IMR-90 (cell line): ENCODE measurements around the gene NKAIN4. TPM values are rescaled to one million over a fixed set of nuclear protein-coding genes. Genes with fewer than 3 reads are reported as not detected.

Experiments
- ATAC-seq: fragments of 200-7000 bp; cut with Tn5 transposase; 2 replicates; pipeline ENCODE4 v1.9.1; 2020; ENCODE audit warnings: low read depth, mild to moderate bottlenecking, moderate library complexity
- BruUV-seq: library from RNA; stranded (reverse); fragments of 400-500 nt; replicated peaks from 2 replicates; lab custom pipeline; 2021; lab: Mats Ljungman, UMichigan
- CTCF ChIA-PET: fragments of 300-600 bp; formaldehyde crosslinking; extraction: SDS; loops from one replicate; lab custom pipeline; 2021; ENCODE audit warnings: antibody characterized with exemption; lab: Yijun Ruan, JAX
- POLR2A ChIA-PET: fragments of 300-600 bp; sonication (Branson Sonifier 250); formaldehyde crosslinking; loops from one replicate; lab custom pipeline; 2022; ENCODE audit warnings: antibody characterized with exemption; ENCODE audit not compliant: unreplicated experiment; lab: Charles Lee
- DNase-seq: peaks from one replicate; pipeline ENCODE4 v3.0.0; 2013
- H2AFZ ChIP-seq: replicated peaks from 2 replicates; pipeline ENCODE3; 2013; ENCODE audit warnings: low read length, mild to moderate bottlenecking; ENCODE audit not compliant: poor library complexity
- H2AK5ac ChIP-seq: 2 replicates; pipeline ENCODE4 v1.6.1; 2013; ENCODE audit warnings: low read depth, low read length, inconsistent platforms
- H2AK9ac ChIP-seq: replicated peaks from 2 replicates; pipeline ENCODE3; 2013; ENCODE audit warnings: mild to moderate bottlenecking, low read depth, low read length, moderate library complexity; ENCODE audit not compliant: poor library complexity
- H2BK120ac ChIP-seq: 2 replicates; pipeline ENCODE4 v1.6.1; 2013; ENCODE audit warnings: low read depth, low read length, inconsistent platforms
- H2BK15ac ChIP-seq: 3 replicates; pipeline ENCODE4 v1.6.1; 2013; ENCODE audit warnings: low read depth, low read length, inconsistent platforms
- H2BK20ac ChIP-seq: 2 replicates; pipeline ENCODE4 v1.6.1; 2013; ENCODE audit warnings: low read depth, mild to moderate bottlenecking, inconsistent platforms, low read length, moderate library complexity
- H2BK5ac ChIP-seq: 2 replicates; pipeline ENCODE4 v1.6.1; 2013; ENCODE audit warnings: mild to moderate bottlenecking, low read depth, low read length, inconsistent platforms; ENCODE audit not compliant: poor library complexity, severe bottlenecking
- H3K14ac ChIP-seq: replicated peaks from 2 replicates; pipeline ENCODE4 v1.6.1; 2013; ENCODE audit warnings: low read depth, low read length, inconsistent platforms
- H3K18ac ChIP-seq: 2 replicates; pipeline ENCODE4 v1.6.1; 2013; ENCODE audit warnings: low read depth, low read length, control low read depth
- H3K23ac ChIP-seq: 2 replicates; pipeline ENCODE4 v1.6.1; 2013; ENCODE audit warnings: low read depth, low read length, inconsistent platforms
- H3K27ac ChIP-seq: 2 replicates; pipeline ENCODE4 v1.5.1; 2013; ENCODE audit warnings: mild to moderate bottlenecking, control low read depth, low read length; ENCODE audit not compliant: insufficient read depth
- H3K27me3 ChIP-seq: 2 replicates; pipeline ENCODE4 v1.6.1; 2013; ENCODE audit warnings: low read length; ENCODE audit not compliant: control insufficient read depth, insufficient read depth
- H3K36me3 ChIP-seq: 2 replicates; pipeline ENCODE4 v1.6.1; 2013; ENCODE audit warnings: low read length, mixed read lengths; ENCODE audit not compliant: control insufficient read depth, insufficient read depth
- H3K4ac ChIP-seq: 2 replicates; pipeline ENCODE4 v1.6.1; 2013; ENCODE audit warnings: low read depth, low read length, inconsistent platforms
- H3K4me1 ChIP-seq: 2 replicates; pipeline ENCODE4 v1.6.1; 2013; ENCODE audit warnings: low read length, mixed read lengths; ENCODE audit not compliant: control insufficient read depth, insufficient read depth
- H3K4me2 ChIP-seq: 2 replicates; pipeline ENCODE4 v1.6.1; 2013; ENCODE audit warnings: low read depth, mild to moderate bottlenecking, control low read depth, low read length, moderate library complexity
- H3K4me3 ChIP-seq: 2 replicates; pipeline ENCODE4 v1.5.1; 2013; ENCODE audit warnings: low read depth, mild to moderate bottlenecking, control low read depth, low read length, moderate library complexity; ENCODE audit not compliant: insufficient read depth
- H3K56ac ChIP-seq: 2 replicates; pipeline ENCODE4 v1.6.1; 2013; ENCODE audit warnings: low read length, inconsistent platforms; ENCODE audit not compliant: insufficient read depth; ENCODE audit errors: extremely low read depth
- H3K79me1 ChIP-seq, 2 experiments: 2 replicates each; pipeline ENCODE4 v1.6.1; 2013; ENCODE audit warnings: low read length in 2 of 2, inconsistent platforms in 1 of 2, low read depth in 1 of 2
- H3K9ac ChIP-seq: 2 replicates; pipeline ENCODE4 v1.6.1; 2013; ENCODE audit warnings: low read depth, low read length, control low read depth
- H3K9me1 ChIP-seq: 2 replicates; pipeline ENCODE4 v1.6.1; 2013; ENCODE audit warnings: low read length, inconsistent platforms; ENCODE audit not compliant: insufficient read depth
- H3K9me3 ChIP-seq: 2 replicates; pipeline ENCODE4 v1.6.1; 2013; ENCODE audit warnings: low read length; ENCODE audit not compliant: control insufficient read depth, insufficient read depth
- H4K20me1 ChIP-seq: 2 replicates; pipeline ENCODE4 v1.6.1; 2013; ENCODE audit warnings: low read length, inconsistent platforms; ENCODE audit not compliant: insufficient read depth
- H4K5ac ChIP-seq: 2 replicates; pipeline ENCODE4 v1.6.1; 2013; ENCODE audit warnings: mild to moderate bottlenecking, low read depth, low read length, control low read depth
- H4K8ac ChIP-seq, 2 experiments: 2 replicates each; pipeline ENCODE4 v1.6.1; 2013; ENCODE audit warnings: low read depth in 2 of 2, low read length in 2 of 2, control low read depth in 1 of 2, inconsistent platforms in 1 of 2
- H4K91ac ChIP-seq: 2 replicates; pipeline ENCODE4 v1.6.1; 2013; ENCODE audit warnings: low read depth, low read length, inconsistent platforms; ENCODE audit not compliant: insufficient read depth
- BHLHE40 ChIP-seq: fragments of 150-350 bp; IDR thresholded peaks from 2 replicates; pipeline ENCODE4 v1.6.1; 2016; ENCODE audit warnings: mild to moderate bottlenecking, low read depth, low read length
- CEBPB ChIP-seq: IDR thresholded peaks from 2 replicates; pipeline ENCODE4 v1.6.1; 2012; ENCODE audit warnings: low read depth, low read length, improper control_type of control experiment
- CHD1 ChIP-seq: IDR thresholded peaks from 2 replicates; pipeline ENCODE4 v1.6.1; 2012; ENCODE audit warnings: low read depth, low read length, improper control_type of control experiment
- ELK1 ChIP-seq: fragments of 150-350 bp; IDR thresholded peaks from 2 replicates; pipeline ENCODE4 v1.6.1; 2016; ENCODE audit warnings: low read depth, mild to moderate bottlenecking, low read length, moderate library complexity, borderline replicate concordance
- FOS ChIP-seq: fragments of 150-350 bp; IDR thresholded peaks from 2 replicates; pipeline ENCODE4 v1.6.1; 2016; ENCODE audit warnings: low read depth, low read length
- MAFK ChIP-seq: IDR thresholded peaks from 2 replicates; pipeline ENCODE4 v1.6.1; 2012; ENCODE audit warnings: low read depth, low read length, improper control_type of control experiment
- MAZ ChIP-seq: IDR thresholded peaks from 2 replicates; pipeline ENCODE4 v1.6.1; 2012; ENCODE audit warnings: low read depth, mild to moderate bottlenecking, low read length, improper control_type of control experiment, moderate library complexity, borderline replicate concordance
- MXI1 ChIP-seq: IDR thresholded peaks from 2 replicates; pipeline ENCODE4 v1.6.1; 2012; ENCODE audit warnings: low read depth, mild to moderate bottlenecking, low read length, moderate library complexity, borderline replicate concordance
- NFE2L2 ChIP-seq: fragments of 150-350 bp; IDR thresholded peaks from 2 replicates; pipeline ENCODE4 v1.6.1; 2016; ENCODE audit warnings: low read depth, mild to moderate bottlenecking, low read length
- POLR2A ChIP-seq: IDR thresholded peaks from 2 replicates; pipeline ENCODE4 v1.6.1; 2012; ENCODE audit warnings: mild to moderate bottlenecking, low read depth, low read length
- RAD21 ChIP-seq: IDR thresholded peaks from 2 replicates; pipeline ENCODE4 v1.6.1; 2012; ENCODE audit warnings: low read length, improper control_type of control experiment
- RCOR1 ChIP-seq: IDR thresholded peaks from 2 replicates; pipeline ENCODE4 v1.6.1; 2012; ENCODE audit warnings: mild to moderate bottlenecking, low read length, improper control_type of control experiment; ENCODE audit not compliant: insufficient replicate concordance
- RFX5 ChIP-seq: IDR thresholded peaks from 2 replicates; pipeline ENCODE4 v1.8.0; 2012; ENCODE audit warnings: low read depth, mild to moderate bottlenecking, low read length, moderate library complexity
- SMC3 ChIP-seq: fragments of 150-350 bp; IDR thresholded peaks from 2 replicates; pipeline ENCODE4 v1.6.1; 2016; ENCODE audit warnings: low read depth, mild to moderate bottlenecking, antibody characterized with exemption, low read length, moderate library complexity
- USF2 ChIP-seq: fragments of 150-350 bp; IDR thresholded peaks from 2 replicates; pipeline ENCODE4 v1.6.1; 2017; ENCODE audit warnings: mild to moderate bottlenecking, antibody characterized with exemption, low read length, low read depth
- WGBS, 2 experiments: methylation state at CpG; one replicate each; pipeline versions ENCODE4 v1.1.5 to v1.1.7; 2013; ENCODE audit warnings: missing lambda C conversion rate in 2 of 2; ENCODE audit not compliant: insufficient read length in 1 of 2; ENCODE audit errors: extremely low coverage in 2 of 2; 5-methylcytosine and 5-hydroxymethylcytosine counted together
- dilution Hi-C: fragments of 300-500 bp; cut with HindIII; formaldehyde crosslinking; loops from one replicate; pipeline ENCODE4 v1.14.3; 2018; ENCODE audit warnings: low sequenced_read_pairs; ENCODE audit not compliant: unreplicated experiment
- in situ Hi-C: fragments of 300-500 bp; cut with MboI; formaldehyde crosslinking; loops from 3 replicates; pipeline ENCODE4 v1.14.3; 2019; ENCODE audit warnings: low sequenced_read_pairs, inconsistent platforms, mixed read lengths
- intact Hi-C: fragments of 100-400 bp; cut with micrococcal nuclease; formaldehyde crosslinking; loops from 2 replicates; pipeline ENCODE4 v1.10.0; 2022
- polyA plus RNA-seq, 3 experiments: library from polyadenylated mRNA; depleted of rRNA; stranded (reverse); fragments of >200 nt; gene quantifications; 2 replicates each; pipeline ENCODE4 v1.2.3, GENCODE V29; 2012; ENCODE audit warnings: low replicate concordance in 1 of 3
- total RNA-seq: library from RNA; depleted of rRNA; stranded (reverse); fragments of >200 nt; gene quantifications from 2 replicates; pipeline ENCODE4 v1.2.3, GENCODE V29; 2012
- TF ChIP-seq, protein P1 (sequence below): conservative IDR thresholded peaks from 2 replicates; pipeline ENCODE4 v1.5.1; 2012; ENCODE audit warnings: mild to moderate bottlenecking, low read depth, low read length, improper control_type of control experiment

The NKAIN4 gene
- total and polyA plus RNA-seq, 2 of the 4 experiments (the other 2 are of a cell fraction) = not detected

- TF ChIP-seq MAFK (no peak), USF2 (no peak), SMC3 (no peak), MAZ (no peak), MXI1 (no peak), RCOR1 (no peak), RAD21 (no peak), BHLHE40 (no peak), CHD1 (no peak), CEBPB (no peak), RFX5 (no peak), ELK1 (no peak), POLR2A (no peak), NFE2L2 (no peak), FOS (no peak)
- TF ChIP-seq, protein P1, sequence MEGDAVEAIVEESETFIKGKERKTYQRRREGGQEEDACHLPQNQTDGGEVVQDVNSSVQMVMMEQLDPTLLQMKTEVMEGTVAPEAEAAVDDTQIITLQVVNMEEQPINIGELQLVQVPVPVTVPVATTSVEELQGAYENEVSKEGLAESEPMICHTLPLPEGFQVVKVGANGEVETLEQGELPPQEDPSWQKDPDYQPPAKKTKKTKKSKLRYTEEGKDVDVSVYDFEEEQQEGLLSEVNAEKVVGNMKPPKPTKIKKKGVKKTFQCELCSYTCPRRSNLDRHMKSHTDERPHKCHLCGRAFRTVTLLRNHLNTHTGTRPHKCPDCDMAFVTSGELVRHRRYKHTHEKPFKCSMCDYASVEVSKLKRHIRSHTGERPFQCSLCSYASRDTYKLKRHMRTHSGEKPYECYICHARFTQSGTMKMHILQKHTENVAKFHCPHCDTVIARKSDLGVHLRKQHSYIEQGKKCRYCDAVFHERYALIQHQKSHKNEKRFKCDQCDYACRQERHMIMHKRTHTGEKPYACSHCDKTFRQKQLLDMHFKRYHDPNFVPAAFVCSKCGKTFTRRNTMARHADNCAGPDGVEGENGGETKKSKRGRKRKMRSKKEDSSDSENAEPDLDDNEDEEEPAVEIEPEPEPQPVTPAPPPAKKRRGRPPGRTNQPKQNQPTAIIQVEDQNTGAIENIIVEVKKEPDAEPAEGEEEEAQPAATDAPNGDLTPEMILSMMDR = no peak
- H2BK15ac ChIP-seq = no peak overlapping the region
- H2BK5ac ChIP-seq = no peak overlapping the region
- no peak overlapping the region for H4K5ac ChIP-seq
- no peak overlapping the region for H3K27ac ChIP-seq
- H2BK20ac ChIP-seq = no peak overlapping the region
- H2BK120ac ChIP-seq = no peak overlapping the region
- no peaks in the 10 kb centered on the region for H3K27me3 ChIP-seq
- H4K91ac ChIP-seq = no peak overlapping the region
- no peak overlapping the region for H3K4me3 ChIP-seq
- H3K56ac ChIP-seq = no peak overlapping the region
- no peak overlapping the region for H2AFZ ChIP-seq
- H2AK5ac ChIP-seq = no peak overlapping the region
- H3K4me2 ChIP-seq = no peak overlapping the region
- ATAC-seq (peak; percentile 82), DNase-seq (peak; percentile 17)
- intact Hi-C loops (no loop called here), dilution Hi-C loops (no loop called here), in situ Hi-C loops (no loop called here)
- ChIA-PET CTCF (interaction anchor here (1.3 kb wide), 1 partner anchor 9 kb away, joined by 3 read pairs; the partner anchor contains the start of gene YTHDF1), POLR2A (no interaction called here)
- H3K9ac ChIP-seq = no peak overlapping the region
- H4K8ac ChIP-seq = no peak overlapping the region
- BruUV-seq = no TSS peak
- no peak overlapping the region for H3K14ac ChIP-seq
- H2AK9ac ChIP-seq = no peak overlapping the region
- no peak overlapping the region for H3K18ac ChIP-seq
- H4K20me1 ChIP-seq = peaks cover 93% of the 10 kb centered on the region
- no peaks in the 10 kb centered on the region; the same call in 1 of the 2 replicates for H3K4me1 ChIP-seq
- no peaks in the 10 kb centered on the region; the same call in 1 of the 2 replicates for H3K9me1 ChIP-seq
- H3K9me3 ChIP-seq = no peaks in the 10 kb centered on the region
- H3K79me1 ChIP-seq = peaks cover 22 to 80% of the 10 kb centered on the region in 2 experiments
- no peak overlapping the region for H3K23ac ChIP-seq
- peaks cover 72% of the 10 kb centered on the region for H3K36me3 ChIP-seq
- 92% methylated on average over 4 of the region's 11 CpGs; no CpG with 5 or more reads in 1 of the 2 experiments for WGBS, 2 experiments
- H3K4ac ChIP-seq = no peak overlapping the region
Measured at GRCh38 chr20:63206878-63207277, 47.4 kb downstream of the NKAIN4 start.
